Mesothelial cell of epicardium (in vitro differentiated cells): ENCODE results near the gene TMBIM4. TPM values are rescaled to one million over a fixed set of nuclear protein-coding genes. Genes with fewer than 3 reads are reported as not detected.
A peak's percentile ranks its signal among the peaks of the same experiment; 100 is the strongest.

Experiments
- DNase-seq, 2 experiments: peaks; one replicate each; pipeline ENCODE4 v3.0.0; 2021; ENCODE audit warnings: low spot score in 2 of 2; ENCODE audit not compliant: unreplicated experiment in 2 of 2
- H3K27ac Mint-ChIP-seq: 2 replicates; pipeline ENCODE4 v1.8.0; 2021; ENCODE audit warnings: mixed read lengths
- H3K27me3 Mint-ChIP-seq: 2 replicates; pipeline ENCODE4 v1.8.0; 2021; ENCODE audit warnings: low read depth, mixed read lengths
- H3K36me3 Mint-ChIP-seq: 2 replicates; pipeline ENCODE4 v1.8.0; 2021; ENCODE audit warnings: mixed read lengths
- H3K4me1 Mint-ChIP-seq: 2 replicates; pipeline ENCODE4 v1.8.0; 2021; ENCODE audit warnings: mixed read lengths
- H3K4me3 Mint-ChIP-seq: 2 replicates; pipeline ENCODE4 v1.8.0; 2021; ENCODE audit warnings: mild to moderate bottlenecking, moderate library complexity, mixed read lengths
- H3K9me3 Mint-ChIP-seq: 2 replicates; pipeline ENCODE4 v1.8.0; 2021; ENCODE audit warnings: mixed read lengths
- total RNA-seq: library from RNA; stranded (reverse); gene quantifications from 3 replicates; pipeline ENCODE4 v1.2.1, GENCODE V29; 2021
- TF ChIP-seq, protein P1 (sequence below): fragments of 200-600 bp; sonication (generic); IDR thresholded peaks from one replicate; pipeline ENCODE4 v1.5.0; 2021; ENCODE audit warnings: antibody characterized with exemption; ENCODE audit not compliant: unreplicated experiment

TMBIM4 gene
- total RNA-seq, 1 donor from 2014 or later = 31.0 TPM

GRCh38 chr12:66142826-66143225 lies 27.0 kb downstream of the TMBIM4 start:
- H3K27me3 Mint-ChIP-seq = no peaks in the 10 kb centered on the region
- no peak overlapping the region for H3K27ac Mint-ChIP-seq
- TF ChIP-seq, protein P1, sequence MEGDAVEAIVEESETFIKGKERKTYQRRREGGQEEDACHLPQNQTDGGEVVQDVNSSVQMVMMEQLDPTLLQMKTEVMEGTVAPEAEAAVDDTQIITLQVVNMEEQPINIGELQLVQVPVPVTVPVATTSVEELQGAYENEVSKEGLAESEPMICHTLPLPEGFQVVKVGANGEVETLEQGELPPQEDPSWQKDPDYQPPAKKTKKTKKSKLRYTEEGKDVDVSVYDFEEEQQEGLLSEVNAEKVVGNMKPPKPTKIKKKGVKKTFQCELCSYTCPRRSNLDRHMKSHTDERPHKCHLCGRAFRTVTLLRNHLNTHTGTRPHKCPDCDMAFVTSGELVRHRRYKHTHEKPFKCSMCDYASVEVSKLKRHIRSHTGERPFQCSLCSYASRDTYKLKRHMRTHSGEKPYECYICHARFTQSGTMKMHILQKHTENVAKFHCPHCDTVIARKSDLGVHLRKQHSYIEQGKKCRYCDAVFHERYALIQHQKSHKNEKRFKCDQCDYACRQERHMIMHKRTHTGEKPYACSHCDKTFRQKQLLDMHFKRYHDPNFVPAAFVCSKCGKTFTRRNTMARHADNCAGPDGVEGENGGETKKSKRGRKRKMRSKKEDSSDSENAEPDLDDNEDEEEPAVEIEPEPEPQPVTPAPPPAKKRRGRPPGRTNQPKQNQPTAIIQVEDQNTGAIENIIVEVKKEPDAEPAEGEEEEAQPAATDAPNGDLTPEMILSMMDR = no peak
- no peak overlapping the region for H3K4me3 Mint-ChIP-seq
- DNase-seq = no peak
- peaks cover 38% of the 10 kb centered on the region for H3K9me3 Mint-ChIP-seq
- H3K36me3 Mint-ChIP-seq = peaks cover 47% of the 10 kb centered on the region
- peaks cover 5% of the 10 kb centered on the region for H3K4me1 Mint-ChIP-seq

DNA sequence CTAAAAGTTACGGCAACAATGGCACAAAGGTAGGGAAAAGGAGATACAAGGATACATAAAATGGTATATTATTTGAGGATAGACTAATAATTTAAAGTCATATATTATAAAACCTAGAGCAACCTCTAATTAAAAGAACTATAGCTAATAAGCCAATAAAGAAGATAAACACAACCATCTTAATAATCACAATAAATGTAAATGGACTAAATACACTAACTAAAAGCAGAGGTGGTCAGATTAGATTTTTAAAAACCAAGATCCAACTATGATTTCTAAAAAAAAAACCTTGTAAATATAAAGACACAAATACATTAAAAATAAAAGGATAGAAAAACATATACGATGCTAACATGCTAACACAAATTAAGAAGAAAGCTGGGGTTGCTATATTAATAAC lies 28.5 kb downstream of the TMBIM4 start:
- peaks cover 54% of the 10 kb centered on the region for H3K36me3 Mint-ChIP-seq
- no peak overlapping the region for H3K27ac Mint-ChIP-seq
- no peaks in the 10 kb centered on the region for H3K27me3 Mint-ChIP-seq
- peaks cover 5% of the 10 kb centered on the region for H3K4me1 Mint-ChIP-seq
- DNase-seq = no peak
- H3K9me3 Mint-ChIP-seq = peaks cover 43% of the 10 kb centered on the region
- no peak overlapping the region for H3K4me3 Mint-ChIP-seq
- TF ChIP-seq, protein P1 = no peak

DNA sequence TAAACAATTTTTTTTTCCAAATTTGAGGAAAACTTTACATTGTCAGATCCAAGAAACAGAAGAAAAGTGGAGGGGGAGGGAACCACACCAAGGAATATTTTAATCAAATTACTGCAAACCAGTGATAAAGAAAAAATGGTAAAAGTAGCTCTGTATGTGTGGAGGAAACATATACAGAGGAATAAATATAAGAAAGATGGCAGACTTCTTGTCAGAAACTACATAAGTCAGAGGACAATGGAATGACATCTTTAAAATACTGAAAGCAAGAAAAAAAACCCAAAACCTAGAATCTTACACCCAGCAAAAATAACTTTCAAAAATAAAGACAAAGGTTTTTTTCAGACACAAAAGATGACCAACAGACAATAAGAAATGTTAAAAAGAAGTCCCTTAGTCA lies 29.1 kb downstream of the TMBIM4 start:
- Mint-ChIP-seq H3K36me3 (peaks cover 57% of the 10 kb centered on the region), H3K27me3 (no peaks in the 10 kb centered on the region), H3K4me1 (peaks cover 5% of the 10 kb centered on the region), H3K4me3 (no peak overlapping the region), H3K27ac (no peak overlapping the region), H3K9me3 (peaks cover 46% of the 10 kb centered on the region)
- no peak for DNase-seq
- TF ChIP-seq, protein P1 = no peak

DNA sequence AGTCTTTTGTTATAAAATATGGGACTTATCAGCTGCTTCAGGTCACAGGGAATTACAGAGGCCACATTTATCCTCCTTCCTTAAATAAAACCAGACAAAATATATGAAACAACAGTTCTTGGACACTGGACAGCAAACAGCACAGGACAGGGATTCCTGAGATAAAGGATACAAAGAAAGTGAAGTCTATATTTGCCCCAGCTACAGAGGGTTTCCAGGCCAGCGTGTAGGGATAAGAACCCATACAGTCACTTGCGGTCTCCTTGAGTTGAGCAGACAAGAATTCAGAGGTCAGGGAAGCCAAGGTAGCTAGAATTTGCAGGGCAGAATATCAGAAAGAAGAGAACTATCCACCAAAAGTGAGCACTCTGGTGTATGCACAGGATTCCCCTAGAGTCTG lies 30.5 kb downstream of the TMBIM4 start:
- H3K4me3 Mint-ChIP-seq = no peak overlapping the region
- DNase-seq = no peak
- TF ChIP-seq, protein P1 = no peak
- no peaks in the 10 kb centered on the region for H3K27me3 Mint-ChIP-seq
- no peaks in the 10 kb centered on the region for H3K4me1 Mint-ChIP-seq
- peaks cover 44% of the 10 kb centered on the region for H3K9me3 Mint-ChIP-seq
- H3K36me3 Mint-ChIP-seq = peaks cover 51% of the 10 kb centered on the region
- H3K27ac Mint-ChIP-seq = no peak overlapping the region

- no peaks in the 10 kb centered on the region for H3K27me3 Mint-ChIP-seq
- TF ChIP-seq, protein P1 = no peak
- peaks cover 46% of the 10 kb centered on the region for H3K36me3 Mint-ChIP-seq
- no peak for DNase-seq
- H3K9me3 Mint-ChIP-seq = peaks cover 43% of the 10 kb centered on the region
- H3K27ac Mint-ChIP-seq = no peak overlapping the region
- no peaks in the 10 kb centered on the region for H3K4me1 Mint-ChIP-seq
- H3K4me3 Mint-ChIP-seq = no peak overlapping the region
Observed at GRCh38 chr12:66137937-66138336, 31.9 kb downstream of the TMBIM4 start.

- Mint-ChIP-seq H3K9me3 (peaks cover 6% of the 10 kb centered on the region), H3K27me3 (no peaks in the 10 kb centered on the region), H3K4me3 (peak overlapping the region; percentile 24), H3K36me3 (peaks cover 15% of the 10 kb centered on the region), H3K4me1 (peaks cover 39% of the 10 kb centered on the region), H3K27ac (peak overlapping the region; percentile 69)
- TF ChIP-seq, protein P1 = no peak
- no peak for DNase-seq
Observed at GRCh38 chr12:66132408-66132807, 37.4 kb downstream of the TMBIM4 start.
